ENCODE measurements around the gene ABHD17B.

DNA sequence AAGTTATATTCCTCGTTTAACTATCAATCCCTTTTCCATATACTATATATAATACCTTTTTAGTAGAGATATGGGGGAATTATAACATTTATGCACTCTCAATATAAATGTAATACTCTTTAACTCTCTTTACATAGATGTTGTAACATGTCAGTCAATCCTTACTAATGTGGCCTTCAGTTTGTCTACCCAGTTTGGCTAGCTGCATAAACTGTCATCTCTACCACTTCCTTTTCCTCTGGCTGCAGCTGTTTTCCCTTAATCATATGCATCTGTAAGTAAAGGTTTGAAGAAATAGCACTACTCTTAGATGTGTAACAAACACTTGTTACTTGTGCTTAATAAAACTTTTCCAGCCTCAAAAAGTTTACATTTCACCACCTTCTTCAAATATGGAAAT lies 13.4 kb downstream of the ABHD17B start:
- TF ChIP-seq, protein P1, sequence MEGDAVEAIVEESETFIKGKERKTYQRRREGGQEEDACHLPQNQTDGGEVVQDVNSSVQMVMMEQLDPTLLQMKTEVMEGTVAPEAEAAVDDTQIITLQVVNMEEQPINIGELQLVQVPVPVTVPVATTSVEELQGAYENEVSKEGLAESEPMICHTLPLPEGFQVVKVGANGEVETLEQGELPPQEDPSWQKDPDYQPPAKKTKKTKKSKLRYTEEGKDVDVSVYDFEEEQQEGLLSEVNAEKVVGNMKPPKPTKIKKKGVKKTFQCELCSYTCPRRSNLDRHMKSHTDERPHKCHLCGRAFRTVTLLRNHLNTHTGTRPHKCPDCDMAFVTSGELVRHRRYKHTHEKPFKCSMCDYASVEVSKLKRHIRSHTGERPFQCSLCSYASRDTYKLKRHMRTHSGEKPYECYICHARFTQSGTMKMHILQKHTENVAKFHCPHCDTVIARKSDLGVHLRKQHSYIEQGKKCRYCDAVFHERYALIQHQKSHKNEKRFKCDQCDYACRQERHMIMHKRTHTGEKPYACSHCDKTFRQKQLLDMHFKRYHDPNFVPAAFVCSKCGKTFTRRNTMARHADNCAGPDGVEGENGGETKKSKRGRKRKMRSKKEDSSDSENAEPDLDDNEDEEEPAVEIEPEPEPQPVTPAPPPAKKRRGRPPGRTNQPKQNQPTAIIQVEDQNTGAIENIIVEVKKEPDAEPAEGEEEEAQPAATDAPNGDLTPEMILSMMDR (conservative IDR thresholded peaks at IDR 0.05; ENCODE audit: low read length): no peak
- no peak for TF ChIP-seq EZH2phosphoT487 (IDR thresholded peaks at IDR 0.05; ENCODE audit: borderline replicate concordance)
